Ammon's horn (tissue), 1 donor: ENCODE measurements around the gene C17orf67.

ENCODE experiments used
- DNase-seq: peaks from one replicate; pipeline ENCODE4 v3.0.0-alpha.2; 2016; ENCODE audit warnings: low spot score

Gene C17orf67

GRCh38 chr17:56833057-56833808 is 487 bp downstream of the C17orf67 start:
- DNase-seq = peak; percentile 54

- no peak for DNase-seq
Measured at GRCh38 chr17:56832446-56832845, 1.3 kb downstream of the C17orf67 start.

GRCh38 chr17:56831369-56832095 is 2.2 kb downstream of the C17orf67 start:
- no peak for DNase-seq

- no peak for DNase-seq
Measured at GRCh38 chr17:56830726-56831368, 2.9 kb downstream of the C17orf67 start.

GRCh38 chr17:56826611-56827414 is 6.9 kb downstream of the C17orf67 start:
- no peak for DNase-seq

- no peak for DNase-seq
Measured at GRCh38 chr17:56824503-56824902, 9.2 kb downstream of the C17orf67 start.

GRCh38 chr17:56823848-56824247 is 9.9 kb downstream of the C17orf67 start:
- no peak for DNase-seq

GRCh38 chr17:56822725-56823124 is 11.0 kb downstream of the C17orf67 start:
- DNase-seq = no peak

- DNase-seq = no peak
Measured at GRCh38 chr17:56821847-56822534, 11.7 kb downstream of the C17orf67 start.

GRCh38 chr17:56820207-56820606 is 13.5 kb downstream of the C17orf67 start:
- DNase-seq = no peak

GRCh38 chr17:56819431-56820145 is 14.1 kb downstream of the C17orf67 start:
- DNase-seq = peak; percentile 59

- DNase-seq = no peak
Measured at GRCh38 chr17:56819030-56819429, 14.7 kb downstream of the C17orf67 start.

- DNase-seq = no peak
Measured at GRCh38 chr17:56817066-56817465, 16.7 kb downstream of the C17orf67 start.

GRCh38 chr17:56815711-56816110 is 18.0 kb downstream of the C17orf67 start:
- no peak for DNase-seq

GRCh38 chr17:56812901-56813388 is 20.8 kb downstream of the C17orf67 start:
- DNase-seq = no peak

- DNase-seq = no peak
Measured at GRCh38 chr17:56810891-56811775, 22.6 kb downstream of the C17orf67 start.

- DNase-seq = no peak
Measured at GRCh38 chr17:56810343-56810742, 23.4 kb downstream of the C17orf67 start.

- DNase-seq = no peak
Measured at GRCh38 chr17:56809820-56810179, 23.9 kb downstream of the C17orf67 start.

- DNase-seq = no peak
Measured at GRCh38 chr17:56809106-56809819, 24.5 kb downstream of the C17orf67 start.
